Hepatocyte (in vitro differentiated cells): Measurements from ENCODE around the gene FKBP14.

Experiments used
- CTCF ChIP-seq: fragments of 200-600 bp; sonication (generic); IDR thresholded peaks from 2 replicates; pipeline ENCODE4 v1.5.1; 2016; ENCODE audit warnings: antibody characterized with exemption, mild to moderate bottlenecking; ENCODE audit not compliant: poor library complexity
- EZH2 ChIP-seq: fragments of 200-600 bp; sonication (generic); IDR thresholded peaks from 2 replicates; pipeline ENCODE4 v1.6.1; 2016; ENCODE audit warnings: antibody characterized with exemption, mild to moderate bottlenecking, borderline replicate concordance
- EZH2phosphoT487 ChIP-seq: fragments of 200-600 bp; sonication (generic); IDR thresholded peaks from one replicate; pipeline ENCODE4 v1.6.1; 2018; ENCODE audit warnings: antibody characterized with exemption, mild to moderate bottlenecking, low read depth, moderate library complexity; ENCODE audit not compliant: unreplicated experiment, severe bottlenecking

GRCh38 chr7:29993140-29993539 is 33.4 kb downstream of the FKBP14 start:
- TF ChIP-seq CTCF (no peak), EZH2phosphoT487 (no peak), EZH2 (no peak)
